HG02642 (cell line): ENCODE results near the gene DENND5A.
"Not testable (repeated sequence)": the region's sequence is repeated elsewhere in the genome, so short reads cannot be mapped to it uniquely, and the experiment has no call there.

ENCODE experiments used
- ATAC-seq: cut with Tn5 transposase; IDR thresholded peaks from one replicate; pipeline ENCODE4 v1.9.1; 2021; ENCODE audit warnings: mild to moderate bottlenecking; ENCODE audit not compliant: unreplicated experiment, poor library complexity

DENND5A gene

DNA sequence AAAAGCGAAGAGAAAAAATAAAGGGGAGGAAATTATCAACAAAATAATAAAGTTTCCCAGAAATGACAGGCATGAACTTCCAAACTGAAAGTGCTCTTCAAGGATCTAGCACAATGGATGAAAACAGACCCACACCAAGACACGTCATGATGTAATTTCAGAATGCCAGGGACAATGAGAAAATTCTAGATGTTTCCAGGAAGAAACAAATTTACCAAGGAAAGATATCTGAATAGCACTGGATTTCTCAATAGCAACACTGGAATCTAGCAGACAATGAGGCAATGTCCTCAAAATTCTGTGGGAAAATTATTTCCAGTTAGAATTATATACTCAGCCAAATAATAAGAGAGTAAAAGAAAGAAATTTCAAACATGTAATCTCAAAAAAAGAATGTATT lies 46.0 kb downstream of the DENND5A start:
- no peak for ATAC-seq

DNA sequence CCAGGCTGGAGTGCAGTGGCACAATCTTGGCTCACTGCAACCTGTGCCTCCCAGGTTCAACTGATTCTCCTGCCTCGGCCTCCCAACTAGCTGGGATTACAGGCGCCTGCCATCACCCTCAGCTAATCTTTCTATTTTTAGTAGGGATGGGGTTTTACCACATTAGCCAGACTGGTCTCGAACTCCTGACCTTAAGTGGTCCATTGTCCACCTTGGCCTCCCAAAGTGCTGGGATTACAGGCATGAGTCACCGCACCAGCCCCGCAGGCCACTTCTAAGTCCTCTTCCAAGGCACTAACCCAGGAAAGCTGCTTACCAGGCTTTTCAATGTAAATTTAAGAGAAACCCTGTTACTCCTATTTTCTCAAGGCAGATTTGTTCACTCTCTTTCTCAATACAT lies 50.4 kb downstream of the DENND5A start:
- ATAC-seq: no peak

DNA sequence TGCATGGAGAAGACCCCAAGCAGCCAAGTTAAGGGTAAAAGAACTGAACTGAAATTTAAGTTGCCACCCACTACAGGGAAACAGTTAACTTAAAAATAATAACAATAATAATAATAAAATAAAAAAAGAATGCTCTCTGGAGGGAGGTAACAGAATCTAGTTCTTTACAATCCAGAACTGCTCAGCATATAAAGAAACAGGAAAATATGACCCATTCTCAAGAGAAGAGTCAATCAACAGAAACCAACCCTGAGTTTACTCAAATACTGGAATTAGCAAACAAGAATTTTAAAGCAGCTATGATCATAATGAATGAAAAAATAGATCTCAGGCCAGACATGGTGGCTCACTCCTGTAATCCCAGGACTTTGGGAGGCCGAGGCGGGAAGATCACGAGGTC lies 53.8 kb downstream of the DENND5A start:
- ATAC-seq: no peak

DNA sequence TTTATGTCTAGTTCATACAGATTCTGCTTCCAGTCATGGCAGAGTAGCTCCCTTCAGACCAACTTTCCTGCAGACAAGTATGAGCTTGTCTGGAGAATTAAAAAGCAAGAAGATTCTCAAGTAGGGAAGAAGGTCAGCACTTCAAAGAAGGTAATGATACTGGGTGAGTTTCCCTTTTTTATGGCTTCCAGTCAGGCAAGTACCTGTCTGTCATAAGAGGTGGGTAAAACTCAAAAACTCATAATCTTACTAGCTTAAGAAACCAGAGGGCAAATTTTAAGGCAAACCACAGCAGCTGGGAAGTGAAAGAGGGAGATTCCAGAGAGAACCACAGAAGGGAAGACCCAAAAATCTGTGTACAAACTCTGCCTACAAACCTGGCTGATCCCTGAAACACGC lies 54.2 kb downstream of the DENND5A start:
- ATAC-seq: peak; percentile 43

DNA sequence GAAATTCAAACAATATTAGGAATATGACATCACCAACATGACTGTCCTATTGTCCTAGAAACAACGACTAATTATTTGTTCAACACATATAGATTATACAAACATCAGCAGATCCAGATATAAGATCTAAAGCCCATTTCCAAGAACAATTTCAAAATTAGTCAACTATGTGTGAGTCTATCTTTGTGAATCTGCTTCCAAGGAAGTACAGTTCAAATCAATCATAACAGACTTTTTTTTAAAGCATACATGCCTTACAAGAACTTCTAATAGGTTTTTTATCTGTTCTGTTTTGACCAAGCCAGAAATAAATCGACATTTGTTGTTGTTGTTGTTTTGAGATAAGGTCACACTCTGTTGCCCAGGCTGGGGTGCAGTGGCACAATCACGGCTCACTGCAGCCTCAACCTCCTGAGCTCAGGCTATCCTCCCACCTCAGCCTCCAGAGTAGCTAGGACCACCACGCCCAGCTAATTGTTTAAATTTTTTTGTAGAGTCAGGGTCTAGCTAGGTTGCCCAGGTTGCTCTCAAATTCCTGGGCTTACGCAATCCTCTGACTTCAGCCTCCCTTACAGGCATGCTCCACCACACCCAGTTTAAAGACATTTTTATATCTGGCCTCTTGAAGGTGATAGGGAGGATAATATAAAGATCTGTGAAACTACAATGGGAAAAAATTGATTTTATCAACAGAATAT lies 54.8 kb downstream of the DENND5A start:
- ATAC-seq: no peak

DNA sequence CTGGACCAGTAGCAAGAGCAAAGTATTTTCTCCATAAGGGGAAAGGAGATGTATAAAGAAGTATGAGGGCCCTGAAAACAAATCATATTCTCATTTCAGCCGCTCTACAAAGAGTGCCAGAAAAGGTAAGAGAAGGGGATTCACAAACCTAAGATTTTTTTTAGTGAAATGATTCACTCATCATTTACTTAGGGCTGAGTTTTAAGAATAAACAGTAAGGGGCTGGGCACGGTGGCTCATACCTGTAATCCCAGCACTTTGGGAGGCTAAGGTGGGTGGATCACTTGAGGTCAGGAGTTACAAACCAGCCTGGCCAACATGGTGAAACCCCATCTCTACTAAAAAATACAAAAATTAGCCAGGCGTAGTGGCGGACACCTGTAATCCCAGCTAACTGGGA lies 55.5 kb downstream of the DENND5A start:
- ATAC-seq: peak; percentile 22

DNA sequence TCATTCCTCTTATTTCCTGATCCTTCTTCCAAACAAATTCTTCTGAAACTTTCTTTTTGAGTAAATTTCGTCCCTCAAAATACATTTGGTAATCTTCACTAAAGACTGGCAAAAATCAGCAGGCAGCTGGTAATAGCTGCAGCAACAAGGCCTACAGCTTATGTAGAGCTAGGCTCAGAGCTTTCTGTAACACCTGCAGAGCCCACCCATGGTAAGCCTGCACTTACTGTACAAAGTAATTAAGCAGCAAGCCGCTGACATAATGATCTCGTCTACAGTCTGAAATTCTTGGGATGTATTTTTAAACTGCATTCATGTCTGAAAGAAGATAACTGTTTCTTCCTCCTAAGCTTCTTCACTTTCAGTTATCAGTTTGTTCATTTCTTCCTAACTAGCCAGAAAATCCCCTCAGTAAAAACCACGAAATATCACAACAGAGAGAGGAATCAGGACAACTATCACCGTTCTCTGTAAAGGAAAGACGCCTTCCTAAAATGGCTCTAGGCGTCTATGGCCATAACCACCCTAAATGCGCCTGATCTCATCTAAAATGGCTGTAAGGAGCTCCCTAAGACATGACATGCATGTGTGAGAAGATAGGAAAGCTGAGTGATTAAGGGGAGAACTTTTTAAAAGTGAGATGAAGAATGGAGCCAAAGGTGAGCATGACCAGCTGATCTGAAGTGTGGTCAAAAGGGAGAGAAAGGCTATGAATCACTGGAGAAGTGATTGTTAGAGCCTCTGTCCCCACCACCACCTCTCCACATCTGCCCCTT lies 56.2 kb downstream of the DENND5A start:
- ATAC-seq: peak; percentile 36

DNA sequence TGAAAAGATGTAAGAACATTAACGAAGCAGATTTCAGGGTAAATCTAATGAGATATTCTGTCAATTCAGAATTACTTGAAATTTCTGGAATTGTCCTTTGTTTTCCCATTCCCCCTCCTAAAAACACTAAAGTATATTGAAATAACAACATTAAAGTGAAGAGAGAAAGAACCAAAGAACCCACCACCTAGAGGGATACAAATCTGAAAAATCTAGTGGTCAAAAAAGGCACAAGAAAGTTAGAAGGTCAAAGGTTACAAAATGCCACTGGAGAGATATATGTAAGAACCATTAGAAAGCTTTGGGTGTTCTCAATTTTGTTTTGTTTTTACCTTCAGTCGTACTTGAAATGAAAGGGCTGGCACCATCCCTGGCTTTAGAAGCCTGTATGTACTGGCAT lies 57.9 kb downstream of the DENND5A start:
- no peak for ATAC-seq

DNA sequence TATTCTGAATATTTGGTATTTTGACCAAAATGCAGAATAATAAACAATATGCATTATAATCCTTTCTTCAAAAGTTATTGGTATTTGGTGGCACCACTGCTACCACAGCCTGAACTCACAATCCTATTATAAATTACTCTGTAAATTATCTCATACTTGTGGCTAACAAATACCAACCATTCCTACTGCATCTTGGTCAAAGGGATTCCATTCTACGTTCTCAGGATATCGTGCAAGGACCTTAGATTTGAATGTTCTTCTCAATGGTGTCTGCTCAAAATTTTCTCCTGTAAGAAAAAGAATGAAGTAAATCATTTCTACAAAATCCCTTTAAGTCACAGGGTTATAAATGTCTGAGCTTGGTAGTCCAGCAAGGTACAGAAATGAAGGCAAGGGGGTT lies 58.7 kb downstream of the DENND5A start:
- ATAC-seq: no peak

DNA sequence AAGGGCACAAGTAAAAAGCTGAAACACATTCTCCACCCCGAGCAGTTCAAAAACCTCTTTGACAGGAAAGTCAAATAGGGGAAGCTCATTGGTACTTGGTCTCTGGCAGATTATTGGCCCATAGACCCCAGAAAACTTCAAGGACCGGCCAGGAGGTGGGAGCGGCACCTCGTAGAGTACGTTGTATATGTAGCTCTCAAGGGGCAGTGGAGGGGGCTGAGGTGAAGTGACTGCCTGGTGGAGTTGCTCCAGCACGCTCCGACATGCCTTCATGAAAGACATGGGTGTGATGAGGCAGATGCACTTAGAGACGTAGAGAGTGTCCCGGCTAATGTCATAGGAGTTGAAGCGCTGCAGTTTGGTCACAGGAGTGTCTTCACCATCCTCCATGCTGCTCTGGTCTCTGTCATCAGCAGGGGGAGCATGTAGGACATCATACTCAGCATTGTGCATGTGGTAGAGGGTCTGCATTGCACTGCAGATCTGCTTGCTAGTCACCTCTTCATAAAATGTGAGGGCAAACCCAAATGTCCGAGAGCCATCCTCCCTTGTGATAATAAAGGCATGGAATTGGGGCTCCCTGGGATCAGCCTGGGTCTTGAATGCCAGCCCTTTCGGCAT lies 61.3 kb downstream of the DENND5A start:
- no peak for ATAC-seq

DNA sequence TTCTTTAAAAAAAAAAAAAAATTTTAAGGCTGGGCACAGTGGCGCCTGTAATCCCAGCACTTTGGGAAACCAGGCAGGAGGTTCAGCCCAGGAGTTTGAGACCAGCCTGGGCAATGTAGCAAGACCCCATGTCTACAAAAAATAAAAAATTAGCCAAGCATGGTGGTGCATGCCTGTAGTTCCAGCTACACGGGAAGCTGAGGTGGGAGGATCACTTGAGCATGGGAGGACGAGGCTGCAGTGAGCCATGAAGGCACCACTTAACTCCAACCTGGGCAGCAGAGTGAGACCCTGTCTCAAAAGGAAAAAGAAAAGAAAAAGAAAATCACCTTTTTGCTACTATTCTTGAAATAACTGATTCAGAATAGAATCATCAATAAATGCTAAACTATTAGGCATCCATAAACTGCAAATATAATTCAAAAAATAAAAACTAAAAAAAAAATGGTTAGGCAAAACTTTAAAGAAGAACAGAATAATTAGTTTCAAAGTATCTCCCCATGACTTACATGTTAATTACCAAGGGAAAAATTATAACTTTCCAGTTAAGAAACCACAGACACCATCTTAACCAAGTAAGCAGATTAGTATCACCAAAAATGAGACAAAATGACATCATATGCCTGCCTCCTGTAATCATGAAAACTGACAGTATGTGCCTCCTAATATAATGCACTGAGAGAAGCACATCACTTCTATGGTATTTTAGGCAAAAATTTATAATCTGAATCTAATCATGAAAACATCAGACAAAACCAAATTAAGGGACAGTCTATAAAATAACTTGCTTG lies 63.6 kb downstream of the DENND5A start:
- ATAC-seq: no peak

DNA sequence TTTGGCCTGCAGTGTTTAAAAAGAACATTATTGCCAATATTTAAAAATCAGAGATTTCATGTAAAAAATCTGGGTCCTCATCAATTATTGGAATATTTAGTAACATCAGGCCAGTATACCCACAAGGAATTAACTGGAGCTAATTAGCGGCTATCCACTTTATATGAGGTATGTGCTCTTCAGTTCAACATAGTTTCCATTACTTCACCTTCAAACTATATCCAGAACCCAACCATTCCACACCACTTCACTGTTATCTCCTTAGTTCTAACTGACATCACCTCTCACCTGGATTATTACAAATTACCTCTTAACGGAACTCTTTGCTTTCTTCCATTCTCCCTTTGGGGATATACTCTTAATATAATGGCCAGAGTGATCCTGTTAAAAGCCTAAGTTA lies 64.7 kb downstream of the DENND5A start:
- ATAC-seq: no peak

DNA sequence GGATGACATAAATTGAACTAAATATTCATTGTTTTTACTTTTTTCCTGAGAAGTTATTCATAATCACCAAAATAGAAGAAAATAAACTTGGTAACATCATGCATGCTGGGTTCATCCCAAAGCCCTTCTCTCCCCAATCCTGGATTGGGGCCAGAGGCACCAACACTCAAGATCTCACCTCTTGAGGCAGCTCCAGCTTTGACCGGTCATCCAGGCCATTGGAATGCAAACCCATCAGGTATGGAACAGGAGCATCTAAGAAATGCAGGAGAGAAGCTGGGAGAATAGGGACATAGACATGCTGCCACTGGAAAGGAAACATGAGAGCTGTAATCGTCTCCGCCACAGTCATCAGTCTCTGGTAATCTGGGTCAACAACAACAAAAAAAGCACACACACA lies 71.8 kb downstream of the DENND5A start:
- ATAC-seq: no peak

DNA sequence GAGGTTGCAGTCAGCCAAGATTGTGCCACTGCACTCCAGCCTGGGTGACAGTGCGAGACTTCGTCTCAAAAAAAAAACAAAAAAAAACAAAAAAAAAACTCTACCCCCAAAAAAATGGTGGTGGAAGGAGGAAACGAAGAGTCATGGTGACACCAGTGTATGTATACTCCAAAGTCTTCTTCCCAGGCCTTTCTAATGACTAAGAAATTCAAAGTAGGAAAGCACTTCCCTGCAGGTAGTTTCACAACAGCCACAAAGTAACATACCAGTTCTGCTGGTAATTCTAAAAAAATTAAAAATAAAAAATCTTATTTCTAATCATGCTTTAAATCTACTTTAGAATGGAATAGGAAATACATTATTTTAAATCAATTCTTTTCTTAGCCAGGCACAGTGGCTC lies 72.6 kb downstream of the DENND5A start:
- ATAC-seq: no peak

DNA sequence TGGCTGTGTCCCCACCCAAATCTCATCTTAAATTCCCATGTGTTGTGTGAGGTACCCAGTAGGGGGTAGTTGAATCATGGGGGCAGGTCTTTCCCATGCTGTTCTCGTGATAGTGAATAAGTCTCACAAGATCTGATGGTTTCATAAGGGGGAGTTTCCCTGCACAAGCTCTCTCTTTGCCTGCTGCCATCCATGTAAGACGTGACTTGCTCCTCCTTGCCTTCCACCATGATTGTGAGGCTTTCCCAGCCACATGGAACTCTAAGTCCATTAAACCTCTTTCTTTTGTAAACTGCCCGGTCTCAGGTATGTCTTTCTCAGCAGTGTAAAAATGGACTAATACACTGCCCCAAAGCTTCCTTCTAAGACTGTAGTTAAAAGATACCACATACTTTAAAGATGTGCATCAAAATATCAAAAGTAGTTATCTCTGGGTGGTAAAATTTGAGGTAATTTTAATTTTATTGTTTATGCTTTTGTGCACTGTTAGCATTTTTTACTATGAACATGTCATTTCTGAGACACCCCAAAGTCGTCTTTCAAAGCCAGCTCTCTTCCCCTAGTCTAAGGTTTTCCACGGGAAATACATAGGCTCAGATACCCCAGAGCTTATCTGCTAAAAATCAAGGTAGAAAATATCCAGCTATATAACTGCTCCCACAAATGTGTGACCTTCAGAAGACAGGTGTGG lies 74.7 kb downstream of the DENND5A start:
- not testable (repeated sequence) for ATAC-seq

DNA sequence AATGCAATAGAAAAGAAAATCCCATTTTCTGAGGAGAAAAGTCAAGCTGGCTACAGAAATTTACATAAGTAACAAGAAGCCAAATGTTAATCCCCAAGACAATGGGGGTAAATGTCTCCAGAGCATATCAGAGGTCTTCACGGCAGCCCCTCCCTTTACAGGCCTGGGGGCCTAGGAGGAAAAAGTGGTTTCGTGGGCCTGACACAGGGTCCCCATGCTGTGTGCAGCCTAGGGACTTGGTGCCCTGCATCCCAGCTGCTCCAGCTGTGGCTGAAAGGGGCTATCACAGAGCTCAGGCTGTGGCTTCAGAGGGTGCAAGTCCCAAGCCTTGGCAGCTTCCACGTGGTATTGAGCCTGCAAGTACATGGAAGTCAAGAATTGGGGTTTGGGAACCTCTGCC lies 76.3 kb downstream of the DENND5A start:
- not testable (repeated sequence) for ATAC-seq

DNA sequence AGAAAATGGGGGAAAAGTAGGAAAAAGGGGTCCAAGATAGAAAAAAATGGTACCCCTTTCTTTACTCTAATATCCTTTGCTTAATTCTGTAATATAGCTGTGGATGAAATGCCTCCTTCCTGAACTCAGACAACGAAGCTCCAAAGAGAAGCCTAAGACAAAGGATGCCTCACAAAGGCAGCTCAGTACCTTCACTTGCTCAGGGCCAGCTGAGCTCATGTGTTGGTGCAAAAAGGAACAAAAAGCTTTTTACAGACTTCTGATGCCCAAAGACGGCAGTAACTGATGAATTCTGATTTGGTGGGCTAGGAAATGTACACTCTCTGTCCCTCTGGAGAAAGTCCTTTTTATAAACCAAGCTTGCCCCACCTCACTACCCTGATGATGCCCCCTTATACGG lies 77.5 kb downstream of the DENND5A start:
- ATAC-seq: no peak

DNA sequence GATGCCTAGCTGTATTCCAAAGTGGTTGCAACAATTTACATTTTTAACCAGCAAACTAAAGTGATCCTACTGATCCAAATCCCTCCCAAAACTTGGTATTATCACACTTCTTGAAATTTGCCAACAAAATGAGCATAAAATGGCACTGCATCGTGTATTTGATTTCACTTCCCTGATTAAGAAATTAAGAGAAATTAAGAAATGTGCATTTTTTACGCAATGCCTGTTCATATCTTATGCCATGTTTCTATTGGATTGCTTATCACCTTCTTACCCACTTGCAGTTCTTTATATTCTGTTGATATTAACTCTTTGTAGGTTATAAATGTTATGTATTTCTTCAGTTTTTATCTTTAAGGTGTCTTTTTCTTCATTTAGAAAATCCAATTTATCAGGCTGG lies 80.6 kb downstream of the DENND5A start:
- ATAC-seq: no peak

DNA sequence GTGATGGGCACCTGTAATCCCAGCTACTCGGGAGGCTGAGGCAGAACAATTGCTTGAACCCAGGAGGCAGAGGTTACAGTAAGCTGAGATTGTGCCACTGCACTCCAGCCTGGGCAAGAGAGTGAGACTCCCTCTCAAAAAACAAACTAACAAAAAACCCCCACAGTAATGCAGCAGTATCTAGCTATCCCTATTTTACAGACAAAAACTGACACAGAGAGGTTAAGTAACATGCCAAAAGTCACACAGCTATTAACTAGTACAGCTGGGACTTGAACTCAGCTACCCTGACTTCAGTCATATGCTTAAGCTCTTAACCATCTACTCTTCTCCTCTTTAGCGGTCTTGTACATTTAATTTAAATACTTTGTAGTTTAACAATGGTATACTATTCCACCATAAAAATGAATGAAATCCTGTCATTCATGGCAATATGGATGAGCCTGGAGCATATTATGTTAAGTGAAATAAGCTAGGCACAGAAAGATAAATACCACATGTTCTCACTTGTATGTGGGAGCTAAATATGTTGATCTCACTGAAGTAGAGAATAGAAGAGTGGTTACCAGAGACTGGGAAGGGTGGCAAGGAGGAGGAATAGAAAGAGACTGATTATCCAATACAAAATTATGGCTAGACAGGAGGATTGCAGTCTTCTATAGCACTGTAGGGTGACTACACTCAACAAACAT lies 82.8 kb downstream of the DENND5A start:
- no peak for ATAC-seq

DNA sequence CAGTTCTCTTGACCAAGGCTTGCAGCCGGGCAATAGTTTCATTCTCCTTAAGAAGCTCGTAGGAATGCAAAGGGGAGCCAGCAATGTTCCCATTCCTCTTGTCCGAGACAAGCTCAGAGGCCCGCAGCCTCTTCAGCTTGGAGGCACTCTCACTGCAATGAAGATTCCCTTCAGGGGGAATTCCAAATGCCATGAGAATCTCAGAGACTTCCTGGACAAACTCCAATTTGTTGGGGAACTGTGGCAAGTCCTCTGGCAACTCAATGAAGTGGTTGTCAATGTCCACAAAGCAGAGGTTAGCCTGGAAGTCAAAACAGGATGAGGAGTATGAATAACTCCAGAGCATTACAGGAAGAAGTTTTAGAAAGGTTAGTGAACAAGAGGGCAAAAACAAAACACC lies 84.4 kb downstream of the DENND5A start:
- no peak for ATAC-seq
